Muscle layer of colon (tissue), 2 donors: Measurements from ENCODE around the gene LAMTOR5.
"Not testable (repeated sequence)": the region's sequence is repeated elsewhere in the genome, so short reads cannot be mapped to it uniquely, and the experiment has no call there.

Experiments used
- H3K27ac ChIP-seq: one replicate; pipeline ENCODE4 v1.7.0; 2013; ENCODE audit warnings: low read depth, mild to moderate bottlenecking, low read length, moderate library complexity
- H3K27me3 ChIP-seq, 2 donors: one replicate each; pipeline ENCODE4 v1.7.0; 2013; ENCODE audit warnings: low read length in 2 of 2, mild to moderate bottlenecking in 2 of 2; ENCODE audit not compliant: insufficient read depth in 2 of 2, control insufficient read depth in 1 of 2
- H3K36me3 ChIP-seq: one replicate; pipeline ENCODE4 v1.7.0; 2013; ENCODE audit warnings: mild to moderate bottlenecking, low read length; ENCODE audit not compliant: insufficient read depth
- H3K4me1 ChIP-seq: one replicate; pipeline ENCODE4 v1.7.0; 2013; ENCODE audit warnings: mild to moderate bottlenecking, low read length; ENCODE audit not compliant: insufficient read depth
- H3K4me3 ChIP-seq, 2 donors: one replicate each; pipeline ENCODE4 v1.7.0; 2013; ENCODE audit warnings: low read length in 2 of 2, low read depth in 1 of 2, mild to moderate bottlenecking in 1 of 2, moderate library complexity in 1 of 2
- H3K9ac ChIP-seq: one replicate; pipeline ENCODE4 v1.7.0; 2013; ENCODE audit warnings: low read length
- H3K9me3 ChIP-seq: one replicate; pipeline ENCODE4 v1.7.0; 2013; ENCODE audit warnings: mild to moderate bottlenecking, low read length
- donor health status: abdominal sarcoma.
- donor health status: Adenocarcinoma of cecum.

Gene LAMTOR5

GRCh38 chr1:110440877-110441276, 33.4 kb upstream of the LAMTOR5 start:
- no peak overlapping the region for H3K4me3 ChIP-seq
- no peaks in the 10 kb centered on the region for H3K36me3 ChIP-seq
- no peak overlapping the region for H3K27ac ChIP-seq
- no peak overlapping the region for H3K9ac ChIP-seq
- H3K27me3 ChIP-seq = no peaks in the 10 kb centered on the region
- H3K9me3 ChIP-seq = no peaks in the 10 kb centered on the region
- H3K4me1 ChIP-seq = no peaks in the 10 kb centered on the region

- H3K27me3 ChIP-seq, H3K27ac ChIP-seq: not testable (repeated sequence)
These were observed 32.4 kb upstream of the LAMTOR5 start for GRCh38 chr1:110439873-110440272.

GRCh38 chr1:110438893-110439292, 31.4 kb upstream of the LAMTOR5 start:
- H3K36me3 ChIP-seq = no peaks in the 10 kb centered on the region
- no peak overlapping the region for H3K9ac ChIP-seq
- H3K4me1 ChIP-seq = no peaks in the 10 kb centered on the region

More at GRCh38 chr1:110439873-110440272, 32.4 kb upstream of the LAMTOR5 start:
- H3K4me1 ChIP-seq, H3K4me3 ChIP-seq, H3K9me3 ChIP-seq, H3K36me3 ChIP-seq, H3K9ac ChIP-seq: not testable (repeated sequence)

GRCh38 chr1:110437645-110438299, 30.3 kb upstream of the LAMTOR5 start:
- not testable (repeated sequence) for H3K9ac ChIP-seq, H3K9me3 ChIP-seq, H3K36me3 ChIP-seq, H3K4me1 ChIP-seq, H3K27ac ChIP-seq, H3K4me3 ChIP-seq, H3K27me3 ChIP-seq

More at GRCh38 chr1:110438893-110439292, 31.4 kb upstream of the LAMTOR5 start:
- Histone ChIP-seq H3K4me3 (no peak overlapping the region), H3K27me3 (no peaks in the 10 kb centered on the region), H3K27ac (no peak overlapping the region), H3K9me3 (no peaks in the 10 kb centered on the region)

- Histone ChIP-seq H3K9me3 (no peaks in the 10 kb centered on the region), H3K27me3 (no peaks in the 10 kb centered on the region), H3K36me3 (no peaks in the 10 kb centered on the region)
These were observed 29.1 kb upstream of the LAMTOR5 start for GRCh38 chr1:110436635-110437034.

GRCh38 chr1:110434946-110435345, 27.5 kb upstream of the LAMTOR5 start:
- Histone ChIP-seq H3K36me3 (no peaks in the 10 kb centered on the region), H3K27ac (no peak overlapping the region), H3K9me3 (no peaks in the 10 kb centered on the region), H3K9ac (no peak overlapping the region), H3K4me3 (no peak overlapping the region), H3K27me3 (no peaks in the 10 kb centered on the region), H3K4me1 (no peaks in the 10 kb centered on the region)

More at GRCh38 chr1:110436635-110437034, 29.1 kb upstream of the LAMTOR5 start:
- Histone ChIP-seq H3K9ac (no peak overlapping the region), H3K4me1 (no peaks in the 10 kb centered on the region), H3K27ac (no peak overlapping the region), H3K4me3 (no peak overlapping the region)

GRCh38 chr1:110433803-110434202, 26.3 kb upstream of the LAMTOR5 start:
- no peaks in the 10 kb centered on the region for H3K36me3 ChIP-seq
- H3K4me3 ChIP-seq = no peak overlapping the region
- no peak overlapping the region for H3K9ac ChIP-seq
- no peaks in the 10 kb centered on the region for H3K27me3 ChIP-seq
- no peak overlapping the region for H3K27ac ChIP-seq
- H3K9me3 ChIP-seq = no peaks in the 10 kb centered on the region
- no peaks in the 10 kb centered on the region for H3K4me1 ChIP-seq

DNA sequence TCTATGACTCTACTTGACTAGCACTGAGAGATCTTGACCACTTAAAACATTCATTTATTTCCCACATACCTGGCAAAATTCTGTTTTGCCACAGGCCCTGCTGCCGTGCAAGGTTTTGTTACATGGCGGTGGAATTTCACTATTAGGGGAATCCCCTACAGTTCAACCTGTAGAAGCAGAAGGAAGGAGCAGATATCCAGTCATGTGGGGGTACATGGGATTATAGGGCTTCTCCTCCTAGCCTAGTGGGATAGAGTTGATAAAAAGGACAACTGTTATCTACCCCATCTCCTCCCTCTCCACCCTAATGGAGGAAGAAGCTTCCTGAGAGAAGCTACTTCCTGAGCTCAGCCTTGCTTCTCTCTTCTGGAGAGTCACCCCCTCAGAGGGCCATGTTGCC, 25.7 kb upstream of the LAMTOR5 start:
- Histone ChIP-seq H3K4me1 (no peaks in the 10 kb centered on the region), H3K9me3 (no peaks in the 10 kb centered on the region), H3K4me3 (no peak overlapping the region), H3K27me3 (no peaks in the 10 kb centered on the region), H3K36me3 (no peaks in the 10 kb centered on the region), H3K9ac (no peak overlapping the region), H3K27ac (no peak overlapping the region)

- Histone ChIP-seq H3K27me3 (no peaks in the 10 kb centered on the region), H3K4me1 (no peaks in the 10 kb centered on the region), H3K9ac (no peak overlapping the region), H3K27ac (no peak overlapping the region), H3K4me3 (no peak overlapping the region), H3K36me3 (no peaks in the 10 kb centered on the region), H3K9me3 (no peaks in the 10 kb centered on the region)
These were observed 23.4 kb upstream of the LAMTOR5 start for GRCh38 chr1:110430901-110431300.

DNA sequence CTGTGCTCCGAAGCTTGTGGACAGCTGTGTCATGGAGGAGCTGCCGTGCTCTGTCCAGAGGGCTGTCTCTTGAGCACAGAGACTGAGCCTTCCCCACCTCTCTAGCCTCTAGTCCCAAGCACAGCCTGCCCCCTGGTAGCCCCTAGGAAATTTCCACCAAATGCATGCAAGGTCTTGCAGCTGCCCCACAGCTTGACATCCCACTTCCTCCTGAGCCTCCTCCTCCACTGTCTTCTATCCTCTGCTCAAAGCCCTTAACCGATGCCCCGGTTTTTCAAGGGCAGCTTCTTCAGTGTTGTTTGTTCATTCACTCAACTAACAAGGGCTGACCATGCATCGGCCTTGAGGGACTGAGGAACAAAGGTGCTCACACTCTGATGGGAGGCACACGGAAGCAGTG, 22.9 kb upstream of the LAMTOR5 start:
- Histone ChIP-seq H3K27ac (no peak overlapping the region), H3K9me3 (no peaks in the 10 kb centered on the region), H3K9ac (no peak overlapping the region), H3K27me3 (no peaks in the 10 kb centered on the region), H3K36me3 (no peaks in the 10 kb centered on the region), H3K4me3 (no peak overlapping the region), H3K4me1 (no peaks in the 10 kb centered on the region)

DNA sequence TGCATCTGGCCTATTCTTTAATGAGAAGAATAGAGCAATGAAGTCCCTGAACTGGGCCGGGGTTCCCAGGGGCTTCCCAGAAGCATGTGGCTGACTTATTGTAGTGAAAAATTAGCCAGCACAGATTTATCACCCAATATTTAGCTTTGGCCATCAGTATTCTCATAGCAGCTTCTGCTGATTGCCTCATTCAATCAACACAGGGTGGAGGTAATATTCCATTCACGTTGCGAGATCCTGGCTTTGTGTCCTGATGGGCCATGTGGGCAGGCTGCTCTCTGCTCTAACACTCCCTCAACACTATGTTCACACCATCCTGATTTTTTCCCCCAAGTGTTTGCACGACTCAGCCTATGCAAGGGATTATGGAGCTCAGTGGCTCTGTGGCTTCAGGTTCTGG, 21.5 kb upstream of the LAMTOR5 start:
- Histone ChIP-seq H3K9me3 (no peaks in the 10 kb centered on the region), H3K9ac (no peak overlapping the region), H3K4me3 (no peak overlapping the region), H3K27ac (no peak overlapping the region), H3K27me3 (no peaks in the 10 kb centered on the region), H3K4me1 (no peaks in the 10 kb centered on the region), H3K36me3 (no peaks in the 10 kb centered on the region)

- no peak overlapping the region for H3K27ac ChIP-seq
- H3K9ac ChIP-seq = no peak overlapping the region
- H3K4me1 ChIP-seq = no peaks in the 10 kb centered on the region
- no peaks in the 10 kb centered on the region for H3K9me3 ChIP-seq
- H3K4me3 ChIP-seq = no peak overlapping the region
- no peaks in the 10 kb centered on the region for H3K36me3 ChIP-seq
- no peaks in the 10 kb centered on the region for H3K27me3 ChIP-seq
These were observed 19.4 kb upstream of the LAMTOR5 start for GRCh38 chr1:110426854-110427253.
